Measurements from ENCODE around the gene SCNN1B.
A peak's percentile ranks its signal among the peaks of the same experiment; 100 is the strongest.

Gene SCNN1B

DNA sequence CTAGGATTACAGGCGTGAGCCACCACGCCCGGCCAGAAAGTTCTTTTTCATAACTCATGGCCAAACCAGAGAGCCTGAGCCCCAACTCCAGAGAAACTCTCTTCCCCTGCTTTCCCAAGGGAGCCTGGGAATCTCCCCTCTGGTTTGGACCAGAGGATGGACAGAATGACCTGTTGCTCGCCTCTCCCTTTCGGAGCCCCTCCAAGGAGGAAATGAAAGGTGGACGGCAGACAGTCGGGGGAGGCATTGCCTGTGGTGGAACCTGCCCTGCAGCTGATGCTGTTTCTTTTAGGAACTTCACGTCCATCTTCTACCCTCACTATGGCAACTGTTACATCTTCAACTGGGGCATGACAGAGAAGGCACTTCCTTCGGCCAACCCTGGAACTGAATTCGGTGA lies 65.5 kb downstream of the SCNN1B start:
- TF ChIP-seq, protein P1, sequence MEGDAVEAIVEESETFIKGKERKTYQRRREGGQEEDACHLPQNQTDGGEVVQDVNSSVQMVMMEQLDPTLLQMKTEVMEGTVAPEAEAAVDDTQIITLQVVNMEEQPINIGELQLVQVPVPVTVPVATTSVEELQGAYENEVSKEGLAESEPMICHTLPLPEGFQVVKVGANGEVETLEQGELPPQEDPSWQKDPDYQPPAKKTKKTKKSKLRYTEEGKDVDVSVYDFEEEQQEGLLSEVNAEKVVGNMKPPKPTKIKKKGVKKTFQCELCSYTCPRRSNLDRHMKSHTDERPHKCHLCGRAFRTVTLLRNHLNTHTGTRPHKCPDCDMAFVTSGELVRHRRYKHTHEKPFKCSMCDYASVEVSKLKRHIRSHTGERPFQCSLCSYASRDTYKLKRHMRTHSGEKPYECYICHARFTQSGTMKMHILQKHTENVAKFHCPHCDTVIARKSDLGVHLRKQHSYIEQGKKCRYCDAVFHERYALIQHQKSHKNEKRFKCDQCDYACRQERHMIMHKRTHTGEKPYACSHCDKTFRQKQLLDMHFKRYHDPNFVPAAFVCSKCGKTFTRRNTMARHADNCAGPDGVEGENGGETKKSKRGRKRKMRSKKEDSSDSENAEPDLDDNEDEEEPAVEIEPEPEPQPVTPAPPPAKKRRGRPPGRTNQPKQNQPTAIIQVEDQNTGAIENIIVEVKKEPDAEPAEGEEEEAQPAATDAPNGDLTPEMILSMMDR (IDR thresholded peaks at IDR 0.05; ENCODE audit: extremely low read depth, insufficient read depth, missing control alignments), result no peak
- in situ Hi-C loops (cut with MboI; ENCODE audit: low pct_unique_long_range_greater_than_20kb, low sequenced_read_pairs, unreplicated experiment), result no loop called here
- no peak for DNase-seq (ENCODE audit: low spot score)

DNA sequence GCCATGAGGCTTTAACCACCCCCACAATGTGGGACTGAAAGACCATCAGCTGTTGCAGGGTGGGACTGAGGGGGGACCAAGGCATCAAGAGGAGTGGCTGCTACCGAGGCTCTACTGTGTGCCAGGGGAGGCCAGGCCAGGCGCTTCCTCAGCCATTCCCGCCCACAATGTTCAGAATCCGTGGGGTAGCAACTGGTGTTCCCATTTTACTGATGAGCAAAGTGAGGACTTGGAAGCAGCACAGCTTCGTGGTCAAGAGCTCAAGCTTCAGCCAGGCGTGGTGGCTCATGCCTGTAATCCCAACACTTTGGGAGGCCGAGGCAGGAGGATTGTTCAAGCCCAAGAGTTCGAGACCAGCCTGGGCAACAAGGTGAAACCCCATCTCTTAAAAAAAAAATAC lies 65.9 kb downstream of the SCNN1B start:
- TF ChIP-seq, protein P1 (IDR thresholded peaks at IDR 0.05; ENCODE audit: extremely low read depth, insufficient read depth, missing control alignments), result no peak
- no peak for DNase-seq (ENCODE audit: low spot score)
- in situ Hi-C loops (cut with MboI; ENCODE audit: low pct_unique_long_range_greater_than_20kb, low sequenced_read_pairs, unreplicated experiment), result no loop called here

DNA sequence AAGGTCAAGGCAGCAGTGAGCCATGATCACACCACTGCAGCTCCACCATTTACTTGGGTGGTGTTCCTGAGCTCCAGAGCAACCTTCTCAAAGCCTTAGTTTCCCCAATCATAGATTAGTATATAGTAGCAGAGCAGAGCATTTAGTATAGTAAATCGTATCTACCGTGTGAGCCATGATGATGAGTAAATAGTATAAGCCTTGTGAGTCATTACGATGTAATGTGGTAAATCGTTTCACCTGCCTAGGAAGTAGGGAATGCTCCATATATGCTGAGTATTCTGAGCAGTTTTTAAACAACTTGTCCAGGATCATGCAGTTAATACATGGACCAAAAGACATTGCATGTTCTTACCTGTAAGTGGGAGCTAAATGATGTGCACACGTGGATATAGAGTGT lies 66.4 kb downstream of the SCNN1B start:
- TF ChIP-seq, protein P1 (IDR thresholded peaks at IDR 0.05; ENCODE audit: extremely low read depth, insufficient read depth, missing control alignments), result no peak
- in situ Hi-C loops (cut with MboI; ENCODE audit: low pct_unique_long_range_greater_than_20kb, low sequenced_read_pairs, unreplicated experiment), result no loop called here
- no peak for DNase-seq (ENCODE audit: low spot score)

DNA sequence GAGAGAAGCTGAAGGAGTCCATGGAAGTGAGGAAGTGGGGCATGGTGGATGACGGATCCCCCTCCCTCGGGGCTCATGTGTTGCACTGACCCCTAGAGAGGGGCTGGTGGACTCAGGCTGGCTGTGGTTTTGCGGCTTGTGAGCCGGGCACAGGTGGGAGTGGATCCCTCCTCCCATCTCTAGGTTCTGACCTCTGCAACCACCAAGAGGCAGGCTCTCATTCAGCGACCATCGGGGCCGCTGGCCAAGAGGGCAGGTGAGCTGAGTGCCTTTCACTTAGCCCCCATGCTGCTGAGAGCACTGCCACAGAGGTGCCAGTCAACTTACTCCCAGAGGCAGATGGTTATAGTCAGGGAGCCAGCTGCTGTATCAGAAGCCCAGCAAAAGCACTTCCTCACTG lies 67.3 kb downstream of the SCNN1B start:
- no peak for DNase-seq (ENCODE audit: low spot score)
- in situ Hi-C loops (cut with MboI; ENCODE audit: low pct_unique_long_range_greater_than_20kb, low sequenced_read_pairs, unreplicated experiment), result no loop called here
- TF ChIP-seq, protein P1 (IDR thresholded peaks at IDR 0.05; ENCODE audit: extremely low read depth, insufficient read depth, missing control alignments), result no peak

DNA sequence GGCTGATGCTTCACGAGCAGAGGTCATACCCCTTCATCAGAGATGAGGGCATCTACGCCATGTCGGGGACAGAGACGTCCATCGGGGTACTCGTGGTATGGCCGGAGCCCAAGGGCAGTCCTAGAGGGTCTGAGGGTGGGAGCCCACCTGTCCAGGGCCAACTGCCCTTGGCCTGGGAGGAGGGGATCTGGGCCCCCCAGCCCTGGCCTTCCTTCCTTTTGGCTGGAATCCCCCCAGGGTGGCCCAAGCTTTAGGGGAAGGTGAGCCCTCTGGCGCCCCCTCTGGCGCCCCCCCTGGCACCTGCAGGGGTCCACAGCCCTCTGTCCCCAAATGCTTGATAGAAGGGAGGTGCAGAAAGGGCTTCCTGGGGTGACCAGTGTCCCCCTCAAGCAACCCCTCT lies 69.3 kb downstream of the SCNN1B start:
- in situ Hi-C loops (cut with MboI; ENCODE audit: low pct_unique_long_range_greater_than_20kb, low sequenced_read_pairs, unreplicated experiment), result no loop called here
- TF ChIP-seq, protein P1 (IDR thresholded peaks at IDR 0.05; ENCODE audit: extremely low read depth, insufficient read depth, missing control alignments), result peak; percentile 35
- DNase-seq (ENCODE audit: low spot score), result no peak

DNA sequence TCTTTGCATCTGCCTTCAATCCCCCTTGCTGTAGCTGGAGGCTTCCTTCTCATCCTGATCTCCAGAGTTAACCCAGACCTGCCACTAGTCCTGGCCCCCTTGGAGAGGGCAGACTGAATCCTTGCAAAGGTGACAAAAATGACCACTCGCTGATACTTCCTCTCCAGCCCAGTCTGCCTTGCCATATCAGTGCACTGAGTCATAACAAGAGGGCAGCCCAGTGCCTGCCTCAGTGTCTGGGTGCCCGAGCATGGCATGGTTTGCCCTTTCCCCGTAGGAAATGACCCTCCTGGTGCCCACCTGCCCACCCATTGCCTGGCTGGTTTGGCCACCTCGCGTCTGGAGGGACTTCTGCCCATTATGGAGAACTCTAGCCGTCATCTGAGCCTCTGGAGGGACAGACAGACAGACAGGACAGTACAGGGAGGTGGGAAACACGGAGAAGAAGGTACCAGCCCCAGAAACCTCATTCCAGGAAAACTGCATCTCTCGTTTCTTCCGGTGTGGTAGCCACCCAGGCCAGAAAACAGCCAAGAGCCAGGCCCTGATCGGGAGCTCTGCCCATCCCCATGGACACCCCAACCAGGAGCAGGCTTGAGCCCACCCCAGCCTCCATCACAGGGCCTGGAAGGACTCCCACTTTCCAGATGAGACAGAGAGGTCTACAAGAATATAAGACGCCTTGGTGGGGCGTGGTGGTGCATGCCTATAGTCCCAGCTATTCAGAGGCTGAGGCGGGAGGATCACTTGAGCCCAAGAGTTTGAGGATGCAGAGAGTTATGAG lies 71.5 kb downstream of the SCNN1B start:
- in situ Hi-C loops (cut with MboI; ENCODE audit: low pct_unique_long_range_greater_than_20kb, low sequenced_read_pairs, unreplicated experiment), result no loop called here
- TF ChIP-seq, protein P1 (IDR thresholded peaks at IDR 0.05; ENCODE audit: extremely low read depth, insufficient read depth, missing control alignments), result no peak
- DNase-seq (ENCODE audit: low spot score), result no peak
